IPS-NIHi7 (cell line): ENCODE results near the gene ATP5IF1.

Experiments used
- DNase-seq: peaks from one replicate; pipeline ENCODE4 v3.0.0; 2012; ENCODE audit warnings: mixed read lengths; ENCODE audit errors: extremely low spot score

Gene ATP5IF1

GRCh38 chr1:28265577-28265976 lies 29.7 kb downstream of the ATP5IF1 start:
- DNase-seq: no peak

GRCh38 chr1:28266920-28267322 lies 31.0 kb downstream of the ATP5IF1 start:
- no peak for DNase-seq

- no peak for DNase-seq
Observed at GRCh38 chr1:28267633-28268032, 31.7 kb downstream of the ATP5IF1 start.

- DNase-seq: no peak
Observed at GRCh38 chr1:28269529-28269928, 33.6 kb downstream of the ATP5IF1 start.

- DNase-seq: no peak
Observed at GRCh38 chr1:28272215-28272852, 36.4 kb downstream of the ATP5IF1 start.

GRCh38 chr1:28273216-28273860 lies 37.4 kb downstream of the ATP5IF1 start:
- no peak for DNase-seq

GRCh38 chr1:28278763-28279162 lies 42.8 kb downstream of the ATP5IF1 start:
- DNase-seq: no peak

- no peak for DNase-seq
Observed at GRCh38 chr1:28279721-28280120, 43.8 kb downstream of the ATP5IF1 start.

GRCh38 chr1:28280501-28280900 lies 44.6 kb downstream of the ATP5IF1 start:
- no peak for DNase-seq

GRCh38 chr1:28280977-28281381 lies 45.1 kb downstream of the ATP5IF1 start:
- no peak for DNase-seq

GRCh38 chr1:28281608-28282425 lies 45.9 kb downstream of the ATP5IF1 start:
- no peak for DNase-seq

GRCh38 chr1:28282426-28283407 lies 46.8 kb downstream of the ATP5IF1 start:
- no peak for DNase-seq

- no peak for DNase-seq
Observed at GRCh38 chr1:28286111-28286510, 50.2 kb downstream of the ATP5IF1 start.
